ENCODE results near the gene MYLK.
A peak's percentile ranks its signal among the peaks of the same experiment; 100 is the strongest.
"Not testable (repeated sequence)": the region's sequence is repeated elsewhere in the genome, so short reads cannot be mapped to it uniquely, and the experiment has no call there.

The MYLK gene

GRCh38 chr3:123884203-123884831, at the start of gene MYLK:
Gene MYLK (minus strand): TSS chr3:123884332. CDS start chr3:123793841, 90,491 bp downstream.
- peak; percentile 69 for DNase-seq

GRCh38 chr3:123930445-123930844, 46.3 kb upstream of the MYLK start:
- no peak for DNase-seq

GRCh38 chr3:123929325-123929724, 45.2 kb upstream of the MYLK start:
- no peak for DNase-seq

- no peak for DNase-seq
Measured at GRCh38 chr3:123926396-123926795, 42.3 kb upstream of the MYLK start.

- DNase-seq: no peak
Measured at GRCh38 chr3:123920868-123921267, 36.7 kb upstream of the MYLK start.

- no peak for DNase-seq
Measured at GRCh38 chr3:123920383-123920782, 36.3 kb upstream of the MYLK start.

- DNase-seq: no peak
Measured at GRCh38 chr3:123919353-123919752, 35.2 kb upstream of the MYLK start.

- no peak for DNase-seq
Measured at GRCh38 chr3:123914829-123915228, 30.7 kb upstream of the MYLK start.

- DNase-seq: no peak
Measured at GRCh38 chr3:123909785-123910184, 25.7 kb upstream of the MYLK start.

GRCh38 chr3:123907720-123908119, 23.6 kb upstream of the MYLK start:
- DNase-seq: no peak

- no peak for DNase-seq
Measured at GRCh38 chr3:123899300-123899865, 15.3 kb upstream of the MYLK start.

GRCh38 chr3:123893012-123893411, 8.9 kb upstream of the MYLK start:
- DNase-seq: no peak

- no peak for DNase-seq
Measured at GRCh38 chr3:123892195-123892594, 8.1 kb upstream of the MYLK start.

GRCh38 chr3:123890991-123891390, 6.9 kb upstream of the MYLK start:
- DNase-seq: not testable (repeated sequence)

- DNase-seq: not testable (repeated sequence)
Measured at GRCh38 chr3:123890162-123890561, 6.0 kb upstream of the MYLK start.

- DNase-seq: no peak
Measured at GRCh38 chr3:123884993-123885392, 861 bp upstream of the MYLK start.

GRCh38 chr3:123883701-123884202, 380 bp downstream of the MYLK start:
- no peak for DNase-seq

- DNase-seq: no peak
Measured at GRCh38 chr3:123883111-123883510, 1.0 kb downstream of the MYLK start.

- no peak for DNase-seq
Measured at GRCh38 chr3:123881771-123882170, 2.4 kb downstream of the MYLK start.

- no peak for DNase-seq
Measured at GRCh38 chr3:123880998-123881561, 3.1 kb downstream of the MYLK start.

GRCh38 chr3:123878807-123879206, 5.3 kb downstream of the MYLK start:
- DNase-seq: no peak

GRCh38 chr3:123877965-123878364, 6.2 kb downstream of the MYLK start:
- no peak for DNase-seq

GRCh38 chr3:123877466-123877865, 6.7 kb downstream of the MYLK start:
- DNase-seq: no peak

- no peak for DNase-seq
Measured at GRCh38 chr3:123876858-123877257, 7.3 kb downstream of the MYLK start.

GRCh38 chr3:123872621-123873020, 11.5 kb downstream of the MYLK start:
- no peak for DNase-seq

All from stimulated activated CD8-positive, alpha-beta memory T cell treated with anti-CD3 and anti-CD28 coated beads, Interleukin-4, amount 100 ng/mL, for 48 hours (primary cell).